ENCODE measurements around the gene TNFAIP1.

Gene TNFAIP1

GRCh38 chr17:28363186-28363585 is 27.6 kb downstream of the TNFAIP1 start:
- no peak for DNase-seq (ENCODE audit: low read depth in 1 of 2, low spot score in 1 of 2)
- in situ Hi-C loops (cut with HindIII; ENCODE audit: low pct_unique_long_range_greater_than_20kb, low sequenced_read_pairs) = no loop called here
- TF ChIP-seq JUND (IDR thresholded peaks at IDR 0.05; ENCODE audit: low read depth) = no peak

- DNase-seq (ENCODE audit: low read depth in 1 of 2, low spot score in 1 of 2) = no peak
- in situ Hi-C loops (cut with HindIII; ENCODE audit: low pct_unique_long_range_greater_than_20kb, low sequenced_read_pairs) = no loop called here
- TF ChIP-seq JUND (IDR thresholded peaks at IDR 0.05; ENCODE audit: low read depth) = no peak
Observed at GRCh38 chr17:28363776-28364650, 28.5 kb downstream of the TNFAIP1 start.

- in situ Hi-C loops (cut with HindIII; ENCODE audit: low pct_unique_long_range_greater_than_20kb, low sequenced_read_pairs) = no loop called here
- no peak for DNase-seq (ENCODE audit: low read depth in 1 of 2, low spot score in 1 of 2)
- no peak for TF ChIP-seq JUND (IDR thresholded peaks at IDR 0.05; ENCODE audit: low read depth)
Observed at GRCh38 chr17:28364665-28365363, 29.3 kb downstream of the TNFAIP1 start, which contains the start of gene SEBOX. Gene SEBOX, minus strand, starts transcription at chr17:28365199. Its CDS starts 48 bp downstream, at chr17:28365151.

DNA sequence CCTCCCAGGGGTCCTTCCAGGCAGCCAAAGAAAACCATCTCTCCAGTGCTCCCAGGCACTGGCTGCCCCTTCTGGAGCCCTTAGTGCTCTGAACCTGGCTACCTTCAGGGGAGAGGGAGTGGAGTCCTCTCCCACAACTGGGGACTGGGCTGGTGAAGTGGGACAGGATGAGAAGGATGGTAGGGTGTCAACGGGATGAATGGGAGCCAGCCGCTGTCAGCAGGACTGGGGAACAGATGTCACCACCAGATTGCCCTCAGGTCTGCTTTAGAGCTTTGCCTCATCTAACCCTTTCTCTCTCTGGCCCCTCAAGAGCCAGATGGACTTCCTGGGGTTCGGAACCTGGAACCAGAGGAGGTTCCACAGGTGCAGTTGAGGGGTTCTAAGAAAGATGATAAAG is 29.9 kb downstream of the TNFAIP1 start:
- no peak for DNase-seq (ENCODE audit: low read depth in 1 of 2, low spot score in 1 of 2)
- in situ Hi-C loops (cut with HindIII; ENCODE audit: low pct_unique_long_range_greater_than_20kb, low sequenced_read_pairs) = no loop called here
- TF ChIP-seq JUND (IDR thresholded peaks at IDR 0.05; ENCODE audit: low read depth) = no peak

GRCh38 chr17:28366605-28367004 is 31.0 kb downstream of the TNFAIP1 start:
- DNase-seq (ENCODE audit: low read depth in 1 of 2, low spot score in 1 of 2) = no peak
- TF ChIP-seq JUND (IDR thresholded peaks at IDR 0.05; ENCODE audit: low read depth) = no peak
- in situ Hi-C loops (cut with HindIII; ENCODE audit: low pct_unique_long_range_greater_than_20kb, low sequenced_read_pairs) = no loop called here

DNA sequence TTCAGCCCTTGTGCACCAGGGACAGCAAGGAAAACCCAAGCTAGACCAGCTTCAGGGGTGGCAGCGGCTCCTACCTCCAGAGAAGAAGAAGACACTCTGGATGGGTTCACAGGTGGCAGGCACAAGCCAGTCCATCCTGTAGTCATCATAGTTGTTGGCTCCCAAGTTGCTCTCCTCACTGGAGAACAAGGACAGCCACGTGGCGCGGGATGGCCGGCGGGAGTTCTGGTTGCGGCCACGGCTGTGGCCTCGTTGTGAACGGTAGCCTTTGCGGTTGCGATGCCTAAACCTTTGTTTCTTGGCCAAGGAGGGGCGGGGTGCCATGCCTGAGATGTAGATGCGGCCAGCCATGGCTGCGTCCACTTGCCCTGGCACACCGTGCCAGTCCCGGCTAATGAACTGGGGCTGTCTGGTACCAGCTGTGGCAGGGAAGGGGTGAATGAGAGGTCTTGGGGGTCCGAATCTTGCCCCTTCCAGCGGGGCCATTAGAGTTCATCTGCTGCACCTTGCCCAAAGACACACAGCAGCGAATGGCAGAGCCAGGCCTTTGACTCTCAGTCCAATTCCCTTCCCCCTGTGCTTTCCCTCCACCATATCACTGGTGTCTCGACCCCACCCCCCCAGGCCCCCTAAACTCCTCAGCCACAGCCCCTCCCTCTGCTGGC is 32.2 kb downstream of the TNFAIP1 start:
- DNase-seq (ENCODE audit: low read depth in 1 of 2, low spot score in 1 of 2) = no peak
- no peak for TF ChIP-seq JUND (IDR thresholded peaks at IDR 0.05; ENCODE audit: low read depth)
- in situ Hi-C loops (cut with HindIII; ENCODE audit: low pct_unique_long_range_greater_than_20kb, low sequenced_read_pairs) = no loop called here

- TF ChIP-seq JUND (IDR thresholded peaks at IDR 0.05; ENCODE audit: low read depth) = no peak
- no peak for DNase-seq (ENCODE audit: low read depth in 1 of 2, low spot score in 1 of 2)
- in situ Hi-C loops (cut with HindIII; ENCODE audit: low pct_unique_long_range_greater_than_20kb, low sequenced_read_pairs) = no loop called here
Observed at GRCh38 chr17:28368306-28368831, 32.8 kb downstream of the TNFAIP1 start.

GRCh38 chr17:28368915-28369683 is 33.5 kb downstream of the TNFAIP1 start:
- in situ Hi-C loops (cut with HindIII; ENCODE audit: low pct_unique_long_range_greater_than_20kb, low sequenced_read_pairs) = no loop called here
- no peak for DNase-seq (ENCODE audit: low read depth in 1 of 2, low spot score in 1 of 2)
- TF ChIP-seq JUND (IDR thresholded peaks at IDR 0.05; ENCODE audit: low read depth) = no peak

DNA sequence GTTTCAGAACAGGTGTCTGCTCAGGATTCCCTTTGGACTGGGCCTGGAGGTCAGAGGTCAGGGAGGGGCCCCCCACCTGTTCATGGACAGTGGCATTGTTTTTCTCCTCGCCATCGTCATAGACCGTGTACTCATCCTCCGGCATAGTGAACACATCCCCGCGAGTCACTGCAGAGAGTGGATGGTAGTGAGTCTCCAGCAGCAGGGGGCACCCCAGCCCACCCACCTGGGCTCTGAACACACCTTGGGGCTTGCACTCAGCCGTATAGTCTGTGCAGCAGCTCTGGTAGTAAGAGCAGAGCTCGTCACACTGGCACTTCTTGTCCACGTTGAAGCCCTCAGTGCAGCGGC is 34.1 kb downstream of the TNFAIP1 start:
- TF ChIP-seq JUND (IDR thresholded peaks at IDR 0.05; ENCODE audit: low read depth) = no peak
- no peak for DNase-seq (ENCODE audit: low read depth in 1 of 2, low spot score in 1 of 2)
- in situ Hi-C loops (cut with HindIII; ENCODE audit: low pct_unique_long_range_greater_than_20kb, low sequenced_read_pairs) = no loop called here

DNA sequence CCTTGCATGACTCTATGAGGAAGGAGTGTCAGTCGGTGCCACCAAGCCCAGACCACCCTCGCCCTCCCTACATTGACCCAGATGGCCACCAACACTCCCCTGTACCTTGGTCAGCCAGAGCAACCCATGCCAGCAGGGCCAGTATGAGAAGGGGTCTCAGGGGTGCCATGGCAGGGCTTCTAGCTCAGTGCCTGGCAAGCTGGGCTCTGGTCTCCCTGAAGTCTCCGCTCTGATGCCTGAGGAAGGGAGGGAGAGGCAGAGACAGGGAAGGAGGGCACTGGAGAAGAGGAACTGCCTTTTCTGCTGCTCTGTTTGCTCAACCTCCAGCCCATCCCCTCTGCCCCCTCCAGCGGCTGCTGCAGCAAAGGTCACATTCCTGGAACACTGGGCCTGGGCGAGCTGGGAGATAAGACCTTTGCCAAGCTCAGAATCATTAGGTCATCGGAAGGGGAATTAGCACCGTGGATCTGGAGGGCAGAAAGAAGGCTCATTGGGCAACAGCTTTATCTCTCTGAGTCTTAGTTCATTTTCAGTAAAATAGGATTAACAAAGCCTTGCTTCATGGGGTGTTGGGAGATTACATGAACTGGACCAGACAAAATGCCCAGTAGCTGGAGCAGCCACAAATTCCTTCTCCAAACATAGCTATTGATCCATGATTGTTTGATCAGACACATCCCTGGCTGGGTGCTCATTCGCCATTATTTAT is 34.6 kb downstream of the TNFAIP1 start, which contains the start of gene VTN:
TSS of gene VTN (minus strand) at position 273 of the 709 bp plus-strand sequence. CDS start at position 169, 104 bp downstream.
- TF ChIP-seq JUND (IDR thresholded peaks at IDR 0.05; ENCODE audit: low read depth) = no peak
- no peak for DNase-seq (ENCODE audit: low read depth in 1 of 2, low spot score in 1 of 2)
- in situ Hi-C loops (cut with HindIII; ENCODE audit: low pct_unique_long_range_greater_than_20kb, low sequenced_read_pairs) = no loop called here

GRCh38 chr17:28370744-28371103 is 35.2 kb downstream of the TNFAIP1 start:
- in situ Hi-C loops (cut with HindIII; ENCODE audit: low pct_unique_long_range_greater_than_20kb, low sequenced_read_pairs) = no loop called here
- DNase-seq (ENCODE audit: low read depth in 1 of 2, low spot score in 1 of 2) = no peak
- TF ChIP-seq JUND (IDR thresholded peaks at IDR 0.05; ENCODE audit: low read depth) = no peak

Data from T47D (cell line).